ENCODE measurements around the gene GDF15.
"Not testable (repeated sequence)": the region's sequence is repeated elsewhere in the genome, so short reads cannot be mapped to it uniquely, and the experiment has no call there.

GDF15 gene, protein sequence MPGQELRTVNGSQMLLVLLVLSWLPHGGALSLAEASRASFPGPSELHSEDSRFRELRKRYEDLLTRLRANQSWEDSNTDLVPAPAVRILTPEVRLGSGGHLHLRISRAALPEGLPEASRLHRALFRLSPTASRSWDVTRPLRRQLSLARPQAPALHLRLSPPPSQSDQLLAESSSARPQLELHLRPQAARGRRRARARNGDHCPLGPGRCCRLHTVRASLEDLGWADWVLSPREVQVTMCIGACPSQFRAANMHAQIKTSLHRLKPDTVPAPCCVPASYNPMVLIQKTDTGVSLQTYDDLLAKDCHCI

DNA sequence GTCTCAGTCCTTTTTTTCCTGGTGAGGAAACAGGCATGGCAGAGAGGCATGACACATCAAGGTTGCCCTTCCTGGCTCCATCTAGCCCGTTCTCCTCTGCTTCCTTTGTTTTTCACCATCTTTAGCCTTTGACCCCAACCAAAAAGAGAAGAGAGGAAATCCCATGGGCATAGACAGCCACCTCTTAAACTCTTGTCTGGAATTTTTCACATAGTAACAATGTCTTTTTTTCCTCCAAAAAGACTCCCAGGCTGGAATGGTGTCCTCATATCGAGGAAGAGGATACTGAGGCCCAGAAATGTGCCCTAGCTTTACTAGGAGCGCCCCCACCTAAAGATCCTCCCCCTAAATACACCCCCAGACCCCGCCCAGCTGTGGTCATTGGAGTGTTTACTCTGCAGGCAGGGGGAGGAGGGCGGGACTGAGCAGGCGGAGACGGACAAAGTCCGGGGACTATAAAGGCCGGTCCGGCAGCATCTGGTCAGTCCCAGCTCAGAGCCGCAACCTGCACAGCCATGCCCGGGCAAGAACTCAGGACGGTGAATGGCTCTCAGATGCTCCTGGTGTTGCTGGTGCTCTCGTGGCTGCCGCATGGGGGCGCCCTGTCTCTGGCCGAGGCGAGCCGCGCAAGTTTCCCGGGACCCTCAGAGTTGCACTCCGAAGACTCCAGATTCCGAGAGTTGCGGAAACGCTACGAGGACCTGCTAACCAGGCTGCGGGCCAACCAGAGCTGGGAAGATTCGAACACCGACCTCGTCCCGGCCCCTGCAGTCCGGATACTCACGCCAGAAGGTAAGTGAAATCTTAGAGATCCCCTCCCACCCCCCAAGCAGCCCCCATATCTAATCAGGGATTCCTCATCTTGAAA, at the start of gene GDF15:
GDF15 (plus strand) TSS at position 484 of the 868 bp plus-strand sequence; CDS start at position 516, 32 bp downstream.
- no peak for DNase-seq

DNA sequence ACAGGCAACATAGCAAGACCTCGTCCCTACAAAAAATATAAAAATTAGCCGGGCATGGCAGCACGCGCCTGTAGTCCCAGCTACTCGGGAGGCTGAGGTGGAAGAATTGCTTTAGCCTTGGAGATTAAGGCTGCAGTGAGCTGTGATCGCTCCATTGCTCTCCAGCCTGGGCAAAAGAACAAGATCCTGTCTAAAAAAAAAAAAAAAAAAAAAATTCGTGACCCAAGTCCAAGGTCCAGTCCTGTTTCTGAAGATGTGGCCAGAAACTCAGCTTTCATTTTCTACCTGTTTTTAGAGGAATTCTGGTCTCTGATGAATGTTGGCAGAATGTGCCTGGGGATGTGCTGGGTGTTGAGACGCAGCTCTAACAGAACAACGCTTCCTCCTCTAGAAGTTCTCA, 47.4 kb upstream of the GDF15 start:
- no peak for DNase-seq

DNA sequence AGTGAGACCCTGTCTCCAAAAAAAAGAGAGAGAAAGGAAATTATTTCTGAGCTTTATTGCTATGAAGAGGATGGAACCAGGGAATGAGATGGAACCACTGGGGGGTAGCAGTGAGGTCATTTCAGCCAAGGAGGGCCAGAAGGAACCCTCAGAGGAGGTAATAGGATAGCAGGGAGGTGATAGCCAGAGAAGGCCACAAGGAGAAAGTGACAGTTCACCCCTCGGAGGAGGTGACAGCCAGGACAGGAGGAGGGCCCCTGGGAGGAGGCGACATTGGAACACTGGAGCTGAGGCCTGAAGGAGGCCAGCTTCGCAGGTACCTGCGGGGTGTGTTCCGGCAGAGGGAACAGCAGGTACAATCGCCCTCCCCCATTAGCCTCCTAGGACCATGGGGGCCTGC, 46.2 kb upstream of the GDF15 start:
- no peak for DNase-seq

DNA sequence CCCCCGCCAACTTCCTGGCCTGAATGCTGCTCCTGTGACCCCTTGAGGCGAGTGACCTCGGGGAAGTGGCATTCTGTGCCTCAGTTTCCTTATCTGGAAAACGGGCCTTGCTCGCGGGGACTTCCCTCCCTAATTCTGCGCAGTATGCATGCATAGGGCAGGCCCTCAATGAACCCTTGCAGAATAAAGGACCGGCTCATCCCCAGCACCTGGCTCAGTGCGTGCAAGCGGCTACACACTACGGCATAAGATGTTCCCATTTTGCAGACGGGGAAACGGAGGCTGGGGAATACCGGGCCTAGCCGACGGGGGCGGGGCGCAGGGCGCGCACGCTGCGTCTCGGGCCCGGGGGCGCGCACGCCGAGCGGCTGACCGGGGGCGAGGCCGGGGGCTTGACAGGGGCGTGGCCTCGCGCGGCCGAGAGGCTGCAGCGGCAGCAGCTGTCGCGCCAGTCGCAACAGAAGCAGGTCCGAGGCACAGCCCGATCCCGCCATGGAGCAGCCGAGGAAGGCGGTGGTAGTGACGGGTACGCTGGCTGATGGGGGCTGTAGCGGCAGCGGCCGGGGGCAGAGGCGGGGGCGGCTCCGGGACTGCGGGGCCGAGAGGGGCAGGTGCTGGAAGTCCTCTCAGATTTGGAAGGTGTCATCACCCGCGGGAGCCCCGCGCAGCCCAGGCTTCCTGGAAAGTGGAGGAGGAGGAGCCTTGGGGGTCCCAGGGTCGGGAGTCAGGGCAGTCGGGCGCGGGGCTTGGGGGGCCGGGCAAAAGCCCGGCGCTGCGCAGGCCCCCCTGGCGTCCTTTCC, 45.6 kb upstream of the GDF15 start, which contains the start of gene PGPEP1:
PGPEP1 (plus strand) TSS at position 409 of the 800 bp plus-strand sequence; CDS start at position 493, 84 bp downstream.
- DNase-seq = peak; percentile 42

DNA sequence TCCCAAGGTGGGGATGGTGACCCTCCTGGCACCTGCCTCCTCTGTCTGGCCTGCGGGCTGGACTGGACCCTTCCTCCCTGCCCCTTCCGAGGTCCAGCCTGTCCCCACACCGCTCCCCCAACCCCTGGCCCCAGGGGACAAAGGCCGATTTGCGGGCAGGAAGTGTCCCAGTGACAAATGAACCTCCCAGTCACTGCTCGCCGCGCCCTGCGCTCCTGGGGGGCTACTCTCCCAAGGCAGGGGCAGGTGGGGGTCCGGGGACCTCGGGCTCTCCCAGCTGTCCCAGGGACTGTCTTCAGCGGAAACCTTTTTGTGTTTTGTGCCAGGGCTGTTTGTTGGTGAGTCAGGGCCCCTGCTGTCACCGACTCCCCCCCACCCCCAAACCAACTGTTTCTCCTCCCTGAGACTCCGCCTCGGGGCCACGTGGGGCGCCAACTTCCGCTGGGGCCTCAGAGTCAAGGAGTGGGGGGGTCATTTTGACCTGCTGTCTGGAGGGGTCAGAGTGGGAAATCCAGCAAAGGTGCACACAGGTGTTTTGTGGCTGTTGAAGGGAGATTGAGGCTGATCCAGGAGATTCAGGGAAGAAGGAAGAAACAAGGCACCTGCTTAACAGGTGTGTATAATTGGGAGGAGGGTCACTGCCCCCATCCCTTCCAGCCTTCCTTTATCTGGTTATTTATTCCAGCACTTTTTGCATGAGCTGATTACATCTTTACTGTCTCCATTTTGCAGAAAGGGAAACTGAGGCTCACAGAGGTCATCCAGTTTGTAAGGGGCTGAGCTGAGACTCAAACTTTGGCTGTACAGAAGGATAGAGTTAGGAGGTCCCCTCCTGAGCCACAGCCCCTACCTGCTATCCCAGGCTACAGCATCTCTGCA, 44.7 kb upstream of the GDF15 start:
- no peak for DNase-seq

DNA sequence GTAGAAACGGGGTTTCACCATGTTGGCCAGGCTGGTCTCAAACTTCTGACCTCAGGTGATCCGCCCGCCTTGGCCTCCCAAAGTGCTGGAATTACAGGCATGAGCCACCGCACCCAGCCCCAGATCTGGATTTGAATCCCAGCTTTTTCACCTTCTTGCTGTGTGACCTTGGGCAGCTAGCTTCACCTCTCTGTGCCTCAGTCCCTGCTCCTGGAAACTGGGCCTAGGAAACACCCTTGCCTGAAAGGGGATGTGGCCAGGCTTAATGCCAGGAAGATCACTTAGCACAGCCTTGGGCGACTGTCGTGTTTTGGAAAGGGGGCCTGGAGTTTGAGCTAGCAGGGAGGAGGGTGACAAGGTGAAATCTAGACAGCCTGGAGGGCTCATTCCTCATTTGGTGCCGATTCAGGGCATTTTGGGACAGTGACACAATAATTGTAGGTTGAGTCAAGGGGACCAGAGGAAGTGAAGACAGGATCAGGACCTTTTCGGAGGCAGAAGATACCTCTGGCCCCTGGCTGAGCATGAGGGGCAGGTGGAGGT, 43.8 kb upstream of the GDF15 start:
- DNase-seq = no peak

DNA sequence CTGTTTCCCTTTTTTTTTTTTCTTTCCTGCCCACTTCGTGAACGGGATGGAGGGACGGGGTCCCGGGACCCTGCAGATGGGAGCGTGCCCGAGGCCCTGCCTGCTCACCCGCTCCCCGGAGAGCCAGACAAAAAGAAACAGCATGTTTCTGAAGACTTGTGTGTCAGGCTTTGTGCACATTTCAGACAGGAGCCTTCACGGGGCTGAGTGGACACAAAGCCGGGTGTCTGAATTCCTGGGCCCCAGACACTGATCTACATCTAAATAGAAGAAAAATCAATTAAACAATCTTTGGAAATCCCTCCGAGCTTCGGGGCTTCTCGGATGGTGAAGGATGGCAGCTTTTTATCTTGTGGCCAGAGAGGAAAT, 41.4 kb upstream of the GDF15 start:
- no peak for DNase-seq

DNA sequence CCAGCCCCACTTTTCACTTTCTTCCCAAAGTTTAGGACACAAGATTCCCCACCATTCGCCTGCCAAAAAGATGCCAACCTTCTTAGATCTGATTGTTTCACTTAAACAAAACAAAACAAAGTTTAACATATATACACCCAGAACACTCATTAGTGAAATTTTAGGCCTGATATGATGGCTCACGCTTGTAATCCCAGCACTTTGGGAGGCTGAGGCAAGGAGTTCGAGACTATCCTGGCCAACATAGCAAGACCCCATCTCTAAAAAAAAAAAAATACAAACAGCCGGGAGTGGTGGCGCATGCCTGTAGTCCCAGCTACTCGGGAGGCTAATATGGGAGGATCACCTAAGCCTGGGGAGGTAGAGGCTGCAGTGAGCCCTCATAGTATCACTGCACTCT, 40.7 kb upstream of the GDF15 start:
- no peak for DNase-seq

DNA sequence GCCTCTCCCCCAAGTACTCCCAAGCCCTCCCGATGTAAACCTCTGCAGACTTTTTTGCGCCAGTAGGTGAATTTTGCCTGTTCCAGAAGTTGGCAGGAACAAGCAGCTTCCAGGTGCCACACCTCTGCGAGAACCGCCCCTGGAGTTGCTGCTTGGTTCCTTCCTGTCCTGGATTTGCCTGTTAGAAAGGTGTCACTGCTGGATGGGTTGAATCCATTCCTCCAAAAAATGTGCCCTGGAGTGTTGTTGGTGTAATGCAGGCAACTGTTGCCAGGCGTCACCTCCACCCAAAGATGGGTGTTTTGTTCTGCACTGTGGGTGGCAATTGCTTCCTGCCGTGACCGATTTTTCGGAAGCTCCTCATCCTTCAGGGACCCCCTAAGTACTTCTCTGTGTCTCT, 39.9 kb upstream of the GDF15 start:
- DNase-seq = no peak

DNA sequence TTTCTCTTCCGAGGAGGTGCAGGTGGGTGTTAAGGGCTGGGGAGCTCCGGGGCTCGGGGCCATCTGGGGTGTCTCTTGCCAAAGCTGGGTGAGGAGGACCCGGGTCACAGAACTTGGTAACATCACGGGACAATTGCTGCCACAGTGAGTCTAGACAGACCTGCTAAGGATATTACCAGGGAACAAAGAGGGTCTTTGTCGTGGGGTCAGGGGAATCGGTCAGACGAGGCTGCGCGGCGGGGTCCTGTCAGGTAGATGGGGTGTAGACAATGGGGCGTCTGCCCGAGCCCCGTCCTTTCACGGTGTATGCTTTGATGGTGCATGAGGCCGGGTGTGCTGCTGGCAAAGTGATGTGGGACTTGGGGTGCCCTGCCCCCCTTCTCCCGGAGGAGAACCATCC, 37.8 kb upstream of the GDF15 start:
- no peak for DNase-seq

DNA sequence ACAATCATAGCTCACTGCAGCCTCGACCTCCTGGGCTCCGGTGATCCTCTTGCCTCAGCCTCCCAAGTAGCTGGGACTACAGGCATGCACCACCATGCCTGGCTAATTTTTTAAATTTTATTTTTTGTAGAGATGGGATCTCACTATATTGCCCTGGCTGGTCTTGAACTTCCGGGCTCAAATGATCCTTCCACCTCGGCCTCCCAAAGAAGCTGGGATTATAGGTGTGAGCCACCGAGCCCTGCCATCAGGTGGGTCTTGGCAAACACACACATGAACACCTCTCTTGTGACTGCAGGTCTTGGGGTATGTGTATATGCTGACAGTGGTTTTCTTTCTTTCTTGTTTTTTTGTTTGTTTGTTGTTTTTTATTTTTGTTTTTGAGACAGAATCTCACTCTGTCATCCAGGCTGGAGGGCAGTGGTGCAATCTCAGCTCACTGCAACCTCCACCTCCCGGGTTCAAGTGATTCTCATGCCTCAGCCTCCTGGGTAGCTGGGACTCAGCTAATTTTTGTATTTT, 37.1 kb upstream of the GDF15 start:
- not testable (repeated sequence) for DNase-seq

DNA sequence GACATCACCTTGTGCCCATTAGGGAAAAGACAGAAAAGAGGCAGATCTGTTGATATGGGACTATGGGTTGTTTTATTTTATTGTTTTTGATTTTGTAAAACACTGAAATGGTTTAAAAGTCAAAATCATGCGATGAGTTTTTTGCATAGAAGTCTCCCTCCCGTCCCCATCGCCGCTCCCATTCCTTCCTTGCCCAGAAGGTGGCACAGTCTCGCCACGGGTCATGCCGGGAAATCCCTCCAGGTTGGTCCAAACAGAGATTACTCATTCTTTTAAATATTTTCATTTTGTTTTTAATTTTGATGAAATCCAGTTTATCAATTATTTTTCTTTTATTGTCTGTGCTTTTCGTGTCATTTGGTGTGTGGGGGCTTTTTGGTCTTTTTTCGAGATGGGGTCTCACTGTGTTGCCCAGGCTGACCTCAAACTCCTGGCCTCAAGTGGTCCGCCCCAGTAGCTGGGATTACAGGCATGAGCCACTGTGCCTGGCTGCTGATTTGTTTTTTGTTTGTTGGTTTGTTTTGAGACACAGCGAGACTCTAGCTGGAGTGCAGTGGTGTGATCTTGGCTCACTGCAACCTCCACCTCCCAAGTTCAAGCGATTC, 36.3 kb upstream of the GDF15 start:
- DNase-seq = no peak

DNA sequence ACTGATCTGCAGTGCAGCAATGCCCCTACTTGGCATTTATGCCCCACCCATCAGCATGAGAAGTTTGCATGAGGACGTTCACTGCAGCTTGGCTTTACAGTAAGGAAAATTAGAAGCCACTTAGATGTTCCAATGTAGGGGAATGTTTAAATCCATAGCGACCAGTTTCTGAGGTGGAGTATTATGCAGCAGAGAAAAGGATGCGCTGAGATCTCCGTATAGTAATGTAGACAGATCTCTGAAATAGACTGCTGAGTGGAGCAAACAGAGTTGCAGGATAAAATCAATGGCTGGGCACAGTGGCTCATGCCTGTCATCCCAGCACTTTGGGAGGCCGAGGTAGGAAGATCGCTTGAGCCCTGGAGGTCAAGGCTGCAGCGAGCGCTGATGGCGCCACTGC, 35.5 kb upstream of the GDF15 start:
- DNase-seq = no peak

DNA sequence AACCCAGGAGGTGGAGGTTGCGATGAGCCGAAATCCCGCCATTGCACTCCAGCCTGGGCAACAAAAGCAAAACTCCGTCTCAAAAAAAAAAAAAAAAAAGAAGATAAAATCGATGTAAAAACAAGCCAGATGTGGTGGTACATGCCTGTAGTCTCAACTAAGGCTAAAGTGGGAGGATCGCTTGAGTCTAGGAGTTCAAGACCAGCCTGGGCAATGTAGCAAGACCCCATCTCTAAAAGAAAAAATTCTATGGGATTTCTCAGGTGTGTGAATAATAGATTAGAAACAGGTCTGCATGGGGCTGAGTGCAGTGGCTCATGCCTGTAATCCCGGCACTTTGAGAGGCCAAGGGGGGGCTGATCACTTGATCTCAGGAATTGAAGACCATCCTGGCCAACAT, 34.4 kb upstream of the GDF15 start:
- DNase-seq = no peak

DNA sequence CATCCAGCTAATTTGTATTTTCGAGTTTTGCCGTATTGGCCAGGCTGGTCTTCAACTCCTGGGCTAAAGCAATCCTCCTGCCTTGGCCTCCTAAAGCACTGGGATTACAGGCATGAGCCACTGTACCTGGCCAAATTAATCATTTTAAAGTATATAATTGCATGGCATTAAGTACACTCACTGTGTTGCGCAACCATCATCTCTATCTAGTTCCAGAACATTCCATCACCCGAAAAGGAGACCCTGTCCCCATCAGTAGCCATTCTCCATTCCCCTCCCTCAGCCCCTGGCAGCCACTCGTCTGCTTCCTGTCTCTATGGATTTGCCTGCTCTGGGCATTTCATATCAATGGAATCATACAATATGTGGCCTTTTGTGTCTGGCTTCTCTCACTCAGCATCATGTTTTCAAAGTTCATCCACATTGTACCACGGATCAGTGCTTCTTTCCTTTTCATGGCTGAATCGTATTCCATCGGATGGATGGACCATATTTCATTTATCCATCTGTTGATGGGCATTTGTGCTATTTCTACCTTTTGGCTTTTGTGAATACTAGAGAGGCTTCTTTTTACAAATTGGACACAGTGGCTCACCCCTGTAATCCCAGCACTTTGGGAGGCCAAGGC, 32.5 kb upstream of the GDF15 start:
- DNase-seq = no peak

DNA sequence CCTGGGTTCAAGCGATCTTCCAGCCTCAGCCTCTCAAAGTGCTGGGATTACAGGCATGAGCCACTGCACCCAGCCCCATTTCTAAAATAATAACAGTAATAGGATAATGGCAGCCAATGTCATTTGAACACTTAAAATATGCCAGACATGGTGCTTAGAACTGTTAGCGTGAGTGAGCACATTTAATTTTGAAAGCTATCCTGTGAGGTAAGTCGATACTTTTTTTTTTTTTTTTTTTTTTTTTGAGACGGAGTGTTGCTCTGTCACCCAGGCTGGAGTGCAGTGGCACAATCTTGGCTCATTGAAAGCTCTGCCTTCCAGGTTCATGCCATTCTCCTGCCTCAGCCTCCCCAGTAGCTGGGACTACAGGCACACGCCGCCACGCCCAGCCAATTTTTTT, 31.2 kb upstream of the GDF15 start:
- not testable (repeated sequence) for DNase-seq

DNA sequence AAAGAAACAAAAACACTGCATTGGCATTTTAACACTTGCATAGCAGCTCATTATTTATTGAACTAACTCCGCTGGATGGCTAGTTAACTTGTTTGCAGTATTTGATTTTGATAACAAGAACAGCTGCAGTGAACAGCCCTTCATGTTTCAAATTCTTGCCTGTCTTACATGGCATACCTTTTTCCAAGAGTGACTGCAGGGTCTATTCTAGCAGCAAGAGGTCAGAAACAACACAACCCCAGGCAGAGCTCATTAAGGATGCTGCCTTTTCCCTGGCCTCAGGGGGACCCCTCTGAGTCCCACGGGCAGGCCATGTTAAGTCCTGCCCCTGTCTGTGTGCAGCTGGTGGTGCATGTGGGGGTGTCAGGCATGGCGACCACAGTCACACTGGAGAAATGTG, 28.9 kb upstream of the GDF15 start:
- no peak for DNase-seq

DNA sequence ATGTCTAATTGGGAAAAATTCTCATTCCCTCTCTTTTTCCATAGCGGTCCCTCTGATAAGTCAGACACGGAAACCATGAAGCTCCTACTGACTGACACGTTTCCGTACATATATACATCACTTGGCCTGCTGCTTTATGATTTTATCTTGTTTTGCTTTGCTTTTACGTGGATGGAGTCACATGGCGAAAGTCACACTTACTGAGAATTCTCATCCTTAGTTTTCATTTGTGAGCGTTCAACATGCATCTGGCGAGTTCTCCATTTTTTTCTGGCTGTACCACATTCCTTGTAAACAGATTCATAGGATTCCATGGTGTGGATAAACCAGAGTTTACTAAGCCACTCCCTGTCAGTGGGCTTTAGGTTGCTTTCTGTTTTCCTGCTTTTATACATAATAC, 24.3 kb upstream of the GDF15 start:
- DNase-seq = no peak

DNA sequence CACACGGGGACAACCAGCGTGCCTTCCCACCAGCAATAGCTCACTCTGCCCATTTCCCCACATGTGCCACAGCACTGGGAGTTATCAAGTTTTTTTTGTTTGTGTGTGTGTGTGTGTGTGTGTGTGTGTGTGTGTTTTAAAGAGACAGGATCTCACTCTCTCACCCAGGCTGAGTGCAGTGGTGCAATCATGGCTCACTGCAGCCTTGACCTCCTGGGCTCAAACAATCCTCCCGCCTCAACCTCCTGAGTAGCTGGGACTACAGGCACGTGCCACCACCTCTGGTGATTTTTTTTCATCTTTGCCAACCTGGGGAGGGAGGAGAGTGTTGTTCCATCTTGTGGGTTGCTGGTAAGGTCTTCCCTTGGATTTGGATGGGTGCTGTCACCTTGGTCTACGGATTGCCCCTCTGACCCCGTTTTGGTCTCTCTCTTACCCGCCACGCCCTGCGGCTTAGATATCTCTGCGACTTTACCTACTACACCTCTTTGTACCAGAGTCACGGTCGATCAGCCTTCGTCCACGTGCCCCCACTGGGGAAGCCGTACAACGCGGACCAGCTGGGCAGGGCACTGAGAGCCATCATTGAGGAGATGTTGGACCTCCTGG, 22.9 kb upstream of the GDF15 start:
- no peak for DNase-seq

DNA sequence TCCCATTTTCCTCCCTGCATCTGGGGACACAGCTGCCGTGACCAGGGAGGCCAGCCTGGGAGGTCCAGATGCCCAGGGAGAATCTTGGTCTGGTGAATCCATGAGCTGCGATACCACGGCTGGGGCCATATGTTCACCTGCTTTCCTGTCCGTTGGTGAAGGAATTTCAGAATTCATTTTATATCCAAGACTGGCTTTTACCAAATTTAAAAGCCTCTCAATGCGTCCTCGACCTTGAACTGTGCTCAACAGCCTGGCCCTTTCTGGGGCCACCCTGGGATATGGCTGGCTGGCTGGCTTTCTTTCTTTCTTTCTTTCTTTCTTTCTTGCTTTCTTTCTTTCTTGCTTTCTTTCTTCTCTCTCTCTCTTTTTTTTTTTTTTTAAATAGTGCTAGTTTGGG, 22.2 kb upstream of the GDF15 start:
- DNase-seq = no peak

Data from NCI-H1092 (cell line).